Rectal smooth muscle tissue (tissue), 1 donor: ENCODE results near the gene HEATR5B.
A peak's percentile ranks its signal among the peaks of the same experiment; 100 is the strongest.

Source experiments
- H3K27ac ChIP-seq: one replicate; pipeline ENCODE4 v1.7.0; 2013; ENCODE audit warnings: low read depth, low read length, inconsistent platforms
- H3K27me3 ChIP-seq: one replicate; pipeline ENCODE4 v1.7.0; 2013; ENCODE audit warnings: low read length; ENCODE audit not compliant: control insufficient read depth, insufficient read depth
- H3K36me3 ChIP-seq: one replicate; pipeline ENCODE4 v1.7.0; 2013; ENCODE audit warnings: low read length; ENCODE audit not compliant: control insufficient read depth, insufficient read depth
- H3K4me1 ChIP-seq: one replicate; pipeline ENCODE4 v1.7.0; 2013; ENCODE audit warnings: low read length; ENCODE audit not compliant: control insufficient read depth, insufficient read depth
- H3K4me3 ChIP-seq: one replicate; pipeline ENCODE4 v1.7.0; 2013; ENCODE audit warnings: low read length
- H3K9ac ChIP-seq: one replicate; pipeline ENCODE4 v1.7.0; 2013; ENCODE audit warnings: low read length

The HEATR5B gene

GRCh38 chr2:36967236-36967876, 116.8 kb downstream of the HEATR5B start:
- H3K27ac ChIP-seq: peak overlapping the region; percentile 84
- H3K9ac ChIP-seq: peak overlapping the region; percentile 70
- peak overlapping the region; percentile 94 for H3K4me3 ChIP-seq
- H3K4me1 ChIP-seq: peaks cover 4% of the 10 kb centered on the region
- no peaks in the 10 kb centered on the region for H3K27me3 ChIP-seq
- H3K36me3 ChIP-seq: no peaks in the 10 kb centered on the region

GRCh38 chr2:36966370-36967235, 117.6 kb downstream of the HEATR5B start, which contains the start of gene STRN:
Gene STRN (minus strand): TSS chr2:36966536. CDS start chr2:36966463, 73 bp downstream.
- Histone ChIP-seq H3K4me1 (peaks cover 4% of the 10 kb centered on the region), H3K27ac (peak within 1 kb of the TSS; percentile 84), H3K27me3 (no peaks in the 10 kb centered on the region), H3K9ac (peak within 1 kb of the TSS; percentile 70), H3K36me3 (no peaks in the 10 kb centered on the region), H3K4me3 (peak within 1 kb of the TSS; percentile 94)

GRCh38 chr2:36965751-36966369, 118.3 kb downstream of the HEATR5B start:
- Histone ChIP-seq H3K4me1 (peaks cover 4% of the 10 kb centered on the region), H3K4me3 (peak overlapping the region; percentile 90), H3K27ac (peak overlapping the region; percentile 59), H3K9ac (no peak overlapping the region), H3K36me3 (no peaks in the 10 kb centered on the region), H3K27me3 (no peaks in the 10 kb centered on the region)

GRCh38 chr2:36965206-36965605, 119.0 kb downstream of the HEATR5B start:
- Histone ChIP-seq H3K9ac (no peak overlapping the region), H3K36me3 (no peaks in the 10 kb centered on the region), H3K4me1 (peaks cover 4% of the 10 kb centered on the region), H3K27me3 (no peaks in the 10 kb centered on the region), H3K27ac (no peak overlapping the region), H3K4me3 (peak overlapping the region; percentile 90)

DNA sequence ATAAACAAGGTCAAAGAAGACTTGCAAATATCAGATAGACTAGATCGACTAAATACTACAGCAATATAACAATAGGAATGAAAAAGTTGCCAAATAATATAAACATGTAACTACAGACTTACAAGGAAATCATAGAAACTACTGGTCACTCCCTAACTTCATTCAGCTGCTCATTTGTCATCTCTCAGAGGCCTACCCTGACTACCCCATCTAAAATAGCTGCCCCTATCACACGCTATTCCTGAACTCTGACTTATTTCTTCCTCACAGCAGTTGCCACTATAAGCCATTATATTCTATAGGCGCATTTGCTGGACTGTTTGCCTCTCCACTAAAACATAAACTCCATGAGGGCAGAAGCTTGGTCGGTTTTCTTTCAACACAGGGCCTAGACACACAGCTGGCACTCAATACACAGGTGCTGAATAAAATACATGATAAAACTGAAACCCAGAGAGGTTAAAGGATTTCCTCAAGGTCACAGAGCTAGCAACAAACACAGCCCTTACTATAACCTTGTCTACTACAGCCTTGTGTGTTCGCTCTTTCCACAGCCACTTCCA, 119.6 kb downstream of the HEATR5B start:
- Histone ChIP-seq H3K27ac (no peak overlapping the region), H3K27me3 (no peaks in the 10 kb centered on the region), H3K36me3 (no peaks in the 10 kb centered on the region), H3K4me1 (peaks cover 4% of the 10 kb centered on the region), H3K4me3 (peak overlapping the region; percentile 24), H3K9ac (no peak overlapping the region)

DNA sequence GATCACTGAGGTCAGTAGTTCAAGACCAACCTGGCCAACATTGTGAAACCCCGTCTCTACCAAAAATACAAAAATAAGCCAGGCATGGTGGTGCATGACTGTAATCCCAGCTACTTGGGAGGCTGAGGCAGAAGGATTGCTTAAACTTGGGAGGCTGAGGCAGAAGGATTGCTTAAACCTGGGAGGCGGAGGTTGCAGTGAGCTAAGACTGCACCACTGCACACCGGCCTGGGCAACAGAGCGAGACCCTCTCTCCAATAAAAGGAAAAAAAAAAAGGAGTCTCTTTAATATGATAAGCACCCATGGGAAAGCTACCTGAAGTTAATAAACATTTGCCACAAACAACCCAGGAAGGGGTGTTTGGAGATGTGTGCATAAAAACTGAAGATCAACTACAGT, 120.4 kb downstream of the HEATR5B start:
- H3K9ac ChIP-seq: no peak overlapping the region
- peaks cover 4% of the 10 kb centered on the region for H3K4me1 ChIP-seq
- no peak overlapping the region for H3K4me3 ChIP-seq
- H3K36me3 ChIP-seq: no peaks in the 10 kb centered on the region
- H3K27ac ChIP-seq: no peak overlapping the region
- H3K27me3 ChIP-seq: no peaks in the 10 kb centered on the region

GRCh38 chr2:36963106-36963505, 121.1 kb downstream of the HEATR5B start:
- Histone ChIP-seq H3K27me3 (no peaks in the 10 kb centered on the region), H3K4me1 (peaks cover 4% of the 10 kb centered on the region), H3K4me3 (no peak overlapping the region), H3K9ac (no peak overlapping the region), H3K36me3 (no peaks in the 10 kb centered on the region), H3K27ac (no peak overlapping the region)

GRCh38 chr2:36960773-36961172, 123.4 kb downstream of the HEATR5B start:
- H3K9ac ChIP-seq: no peak overlapping the region
- peaks cover 4% of the 10 kb centered on the region for H3K4me1 ChIP-seq
- H3K27ac ChIP-seq: no peak overlapping the region
- H3K36me3 ChIP-seq: no peaks in the 10 kb centered on the region
- no peak overlapping the region for H3K4me3 ChIP-seq
- H3K27me3 ChIP-seq: no peaks in the 10 kb centered on the region

GRCh38 chr2:36960005-36960675, 124.0 kb downstream of the HEATR5B start:
- no peaks in the 10 kb centered on the region for H3K27me3 ChIP-seq
- no peak overlapping the region for H3K9ac ChIP-seq
- H3K4me3 ChIP-seq: no peak overlapping the region
- peaks cover 4% of the 10 kb centered on the region for H3K4me1 ChIP-seq
- H3K36me3 ChIP-seq: no peaks in the 10 kb centered on the region
- H3K27ac ChIP-seq: no peak overlapping the region

DNA sequence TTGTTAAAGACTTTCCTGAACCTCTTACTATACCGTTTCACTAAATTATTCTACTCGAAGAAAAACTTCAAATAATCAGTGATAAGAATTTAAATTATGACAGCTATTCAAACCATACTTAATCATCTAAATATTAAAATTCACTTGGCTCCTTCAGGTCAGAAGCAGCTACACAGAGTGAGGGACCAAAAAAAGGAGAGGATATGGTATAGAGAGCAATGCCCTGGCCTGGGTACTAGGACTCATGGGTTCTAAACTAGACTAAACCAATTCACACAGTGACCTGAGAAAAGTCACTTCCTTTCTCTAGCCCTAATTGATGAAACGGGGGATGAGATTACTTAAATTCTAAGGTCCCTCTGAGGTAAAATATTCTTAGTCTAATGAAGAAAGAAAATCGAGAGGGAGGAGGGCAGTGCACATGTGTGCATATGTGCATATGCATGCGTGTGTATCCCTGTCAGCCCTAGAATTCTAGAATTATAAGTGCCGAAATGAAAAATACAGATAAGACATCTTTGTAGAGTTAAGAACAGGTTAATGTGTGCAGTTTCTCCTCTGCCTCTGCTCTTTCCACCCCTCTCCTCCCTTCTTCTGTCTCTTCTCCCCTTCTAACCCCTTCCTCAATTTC, 129.1 kb downstream of the HEATR5B start:
- no peak overlapping the region for H3K4me3 ChIP-seq
- no peaks in the 10 kb centered on the region for H3K27me3 ChIP-seq
- H3K4me1 ChIP-seq: no peaks in the 10 kb centered on the region
- no peak overlapping the region for H3K27ac ChIP-seq
- H3K9ac ChIP-seq: no peak overlapping the region
- no peaks in the 10 kb centered on the region for H3K36me3 ChIP-seq

DNA sequence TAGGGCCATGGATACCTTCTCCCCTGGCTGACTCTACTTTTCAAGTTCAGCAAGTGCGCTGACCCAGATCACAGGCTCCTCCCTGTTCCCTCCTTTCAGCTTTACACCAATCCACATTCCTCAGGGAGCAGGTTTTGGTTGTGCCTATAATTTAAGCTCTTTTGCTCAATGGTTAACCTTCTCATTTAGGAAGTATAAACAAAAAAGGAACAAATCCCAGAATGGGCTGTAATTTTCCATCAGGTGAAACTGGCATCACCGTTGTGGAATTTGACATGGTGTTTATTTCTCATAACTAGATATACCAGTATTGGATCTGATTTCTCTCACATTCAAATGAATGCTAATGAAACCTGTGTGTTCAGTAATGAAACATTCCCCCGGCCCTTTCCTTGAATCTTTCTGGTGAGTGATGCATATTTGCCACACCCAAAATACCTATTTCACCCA, 131.4 kb downstream of the HEATR5B start:
- no peaks in the 10 kb centered on the region for H3K27me3 ChIP-seq
- H3K36me3 ChIP-seq: no peaks in the 10 kb centered on the region

More for the DNA sequence above, 131.4 kb downstream of the HEATR5B start:
- Histone ChIP-seq H3K4me1 (no peaks in the 10 kb centered on the region), H3K9ac (no peak overlapping the region), H3K4me3 (no peak overlapping the region), H3K27ac (no peak overlapping the region)
